ENCODE results near the gene GPR180. TPM values are rescaled to one million over a fixed set of nuclear protein-coding genes. Genes with fewer than 3 reads are reported as not detected.

The GPR180 gene
- total RNA-seq, 2 donors from 2014 or later = 6.6 to 6.9 TPM

DNA sequence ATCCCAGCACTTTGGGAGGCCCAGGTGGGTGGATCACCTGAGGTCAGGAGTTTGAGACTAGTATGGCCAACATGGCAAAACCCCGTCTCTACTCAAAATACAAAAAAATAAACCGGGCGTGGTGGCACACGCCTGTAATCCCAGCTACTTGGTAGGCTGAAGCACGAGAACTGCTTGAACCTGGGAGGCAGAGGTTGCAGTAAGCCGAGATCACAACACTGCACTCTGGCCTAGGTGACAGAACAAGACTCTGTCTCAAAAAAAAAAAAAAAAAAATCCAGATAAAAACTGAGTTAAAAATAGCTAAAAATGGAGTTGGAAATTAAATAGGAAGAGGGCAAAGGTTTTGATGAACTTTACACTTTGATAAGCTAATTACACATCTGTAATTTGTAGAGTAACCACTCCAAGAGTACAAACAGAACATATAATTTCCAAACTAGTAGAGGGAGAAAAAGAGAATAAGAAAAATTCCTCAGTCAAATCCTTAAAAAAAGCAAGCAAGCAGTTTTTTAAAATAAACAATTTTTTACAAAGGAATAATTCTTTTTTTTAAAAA is 16.0 kb upstream of the GPR180 start:
- no peak for DNase-seq
- TF ChIP-seq, protein P1, sequence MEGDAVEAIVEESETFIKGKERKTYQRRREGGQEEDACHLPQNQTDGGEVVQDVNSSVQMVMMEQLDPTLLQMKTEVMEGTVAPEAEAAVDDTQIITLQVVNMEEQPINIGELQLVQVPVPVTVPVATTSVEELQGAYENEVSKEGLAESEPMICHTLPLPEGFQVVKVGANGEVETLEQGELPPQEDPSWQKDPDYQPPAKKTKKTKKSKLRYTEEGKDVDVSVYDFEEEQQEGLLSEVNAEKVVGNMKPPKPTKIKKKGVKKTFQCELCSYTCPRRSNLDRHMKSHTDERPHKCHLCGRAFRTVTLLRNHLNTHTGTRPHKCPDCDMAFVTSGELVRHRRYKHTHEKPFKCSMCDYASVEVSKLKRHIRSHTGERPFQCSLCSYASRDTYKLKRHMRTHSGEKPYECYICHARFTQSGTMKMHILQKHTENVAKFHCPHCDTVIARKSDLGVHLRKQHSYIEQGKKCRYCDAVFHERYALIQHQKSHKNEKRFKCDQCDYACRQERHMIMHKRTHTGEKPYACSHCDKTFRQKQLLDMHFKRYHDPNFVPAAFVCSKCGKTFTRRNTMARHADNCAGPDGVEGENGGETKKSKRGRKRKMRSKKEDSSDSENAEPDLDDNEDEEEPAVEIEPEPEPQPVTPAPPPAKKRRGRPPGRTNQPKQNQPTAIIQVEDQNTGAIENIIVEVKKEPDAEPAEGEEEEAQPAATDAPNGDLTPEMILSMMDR (conservative IDR thresholded peaks at IDR 0.05) = no peak
- Mint-ChIP-seq H3K27ac (no peak overlapping the region), H3K4me3 (no peak overlapping the region), H3K4me1 (no peaks in the 10 kb centered on the region), H3K27me3 (ENCODE audit: insufficient read depth) (no peaks in the 10 kb centered on the region), H3K36me3 (ENCODE audit: low read depth) (peaks cover 64% of the 10 kb centered on the region), H3K9me3 (peaks cover 9% of the 10 kb centered on the region)
- no peaks in the 10 kb centered on the region for H3K4me1 ChIP-seq (ENCODE audit: control insufficient read depth, insufficient read depth, low read length)
- 88 to 94% methylated on average over 6 of the region's 6 CpGs for WGBS, 2 experiments (ENCODE audit: insufficient coverage in 1 of 2, insufficient read length in 1 of 2)
- H3K9ac ChIP-seq (ENCODE audit: extremely low read depth, low read length, poor library complexity, severe bottlenecking) = no peak overlapping the region
- no peaks in the 10 kb centered on the region for H3K27me3 ChIP-seq (ENCODE audit: control insufficient read depth, insufficient read depth, low read length, poor library complexity, severe bottlenecking)
- H3K27ac ChIP-seq (ENCODE audit: low read depth, low read length) = no peak overlapping the region
- no peak overlapping the region for H3K4me3 ChIP-seq (ENCODE audit: low read length)
- H3K9me3 ChIP-seq (ENCODE audit: control insufficient read depth, low read length) = peaks cover 24% of the 10 kb centered on the region
- H3K36me3 ChIP-seq (ENCODE audit: control insufficient read depth, insufficient read depth, low read length) = peaks cover 69% of the 10 kb centered on the region

DNA sequence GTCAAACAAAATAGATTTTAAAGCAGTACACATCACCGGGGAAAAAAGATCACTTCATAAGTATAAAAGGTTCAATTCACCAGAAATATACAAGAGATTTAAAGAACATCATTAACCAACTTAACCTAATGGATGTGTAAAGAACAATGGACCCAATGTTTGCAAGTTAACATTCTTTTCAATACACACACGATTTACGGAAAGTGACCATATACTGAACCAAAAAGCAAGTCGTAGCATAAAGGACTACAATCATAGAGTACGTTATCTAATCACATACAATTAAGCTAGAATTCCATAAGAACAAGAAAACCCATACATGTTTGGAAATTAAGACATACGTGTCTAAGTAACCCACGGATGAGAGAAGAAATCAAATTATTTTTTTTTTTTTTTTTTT is 15.3 kb upstream of the GPR180 start:
- Histone ChIP-seq H3K27ac (ENCODE audit: low read depth, low read length) (no peak overlapping the region), H3K9ac (ENCODE audit: extremely low read depth, low read length, poor library complexity, severe bottlenecking) (no peak overlapping the region), H3K4me1 (ENCODE audit: control insufficient read depth, insufficient read depth, low read length) (no peaks in the 10 kb centered on the region), H3K27me3 (ENCODE audit: control insufficient read depth, insufficient read depth, low read length, poor library complexity, severe bottlenecking) (no peaks in the 10 kb centered on the region), H3K4me3 (ENCODE audit: low read length) (no peak overlapping the region), H3K36me3 (ENCODE audit: control insufficient read depth, insufficient read depth, low read length) (peaks cover 71% of the 10 kb centered on the region), H3K9me3 (ENCODE audit: control insufficient read depth, low read length) (peaks cover 24% of the 10 kb centered on the region)
- H3K27ac Mint-ChIP-seq = no peak overlapping the region
- no peaks in the 10 kb centered on the region for H3K4me1 Mint-ChIP-seq
- WGBS, 2 experiments (ENCODE audit: insufficient coverage in 1 of 2, insufficient read length in 1 of 2) = 96 to 100% methylated on average over 5 to 7 of the region's 7 CpGs
- H3K36me3 Mint-ChIP-seq (ENCODE audit: low read depth) = peaks cover 63% of the 10 kb centered on the region
- TF ChIP-seq, protein P1 (conservative IDR thresholded peaks at IDR 0.05) = no peak
- H3K27me3 Mint-ChIP-seq (ENCODE audit: insufficient read depth) = no peaks in the 10 kb centered on the region
- H3K4me3 Mint-ChIP-seq = no peak overlapping the region
- H3K9me3 Mint-ChIP-seq = peaks cover 9% of the 10 kb centered on the region
- DNase-seq = no peak

DNA sequence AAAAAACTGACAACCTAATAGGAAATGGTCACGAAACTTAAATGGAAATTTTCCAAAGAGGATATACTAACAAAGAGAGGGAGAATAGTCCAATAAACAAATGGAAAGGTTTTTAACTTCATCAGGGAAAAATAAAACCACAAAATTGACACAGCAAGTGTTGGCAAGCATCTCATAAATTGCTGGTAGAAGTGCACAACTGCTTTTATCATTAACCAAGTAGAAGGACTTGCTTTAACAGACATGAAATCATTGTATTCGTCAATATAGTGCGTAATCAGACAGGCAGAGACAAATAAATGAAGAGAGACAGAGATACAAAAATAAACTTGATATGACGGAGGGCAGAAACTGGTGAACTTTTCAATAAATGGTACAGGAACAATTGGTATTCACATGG is 13.1 kb upstream of the GPR180 start:
- Mint-ChIP-seq H3K36me3 (ENCODE audit: low read depth) (peaks cover 55% of the 10 kb centered on the region), H3K4me1 (no peaks in the 10 kb centered on the region), H3K27ac (no peak overlapping the region), H3K9me3 (peaks cover 9% of the 10 kb centered on the region), H3K27me3 (ENCODE audit: insufficient read depth) (no peaks in the 10 kb centered on the region), H3K4me3 (no peak overlapping the region)
- no peaks in the 10 kb centered on the region for H3K4me1 ChIP-seq (ENCODE audit: control insufficient read depth, insufficient read depth, low read length)
- no peak overlapping the region for H3K9ac ChIP-seq (ENCODE audit: extremely low read depth, low read length, poor library complexity, severe bottlenecking)
- TF ChIP-seq, protein P1 (conservative IDR thresholded peaks at IDR 0.05) = no peak
- DNase-seq = no peak
- no peak overlapping the region for H3K4me3 ChIP-seq (ENCODE audit: low read length)
- peaks cover 68% of the 10 kb centered on the region for H3K36me3 ChIP-seq (ENCODE audit: control insufficient read depth, insufficient read depth, low read length)
- no peak overlapping the region for H3K27ac ChIP-seq (ENCODE audit: low read depth, low read length)
- WGBS, 2 experiments (ENCODE audit: insufficient coverage in 1 of 2, insufficient read length in 1 of 2) = 96 to 97% methylated on average over 4 of the region's 4 CpGs
- H3K9me3 ChIP-seq (ENCODE audit: control insufficient read depth, low read length) = peaks cover 16% of the 10 kb centered on the region
- no peaks in the 10 kb centered on the region for H3K27me3 ChIP-seq (ENCODE audit: control insufficient read depth, insufficient read depth, low read length, poor library complexity, severe bottlenecking)

Measured in endodermal cell (in vitro differentiated cells).